ENCODE data around the gene SLC7A1. TPM values are rescaled to one million over a fixed set of nuclear protein-coding genes. Genes with fewer than 3 reads are reported as not detected.
A peak's percentile ranks its signal among the peaks of the same experiment; 100 is the strongest.

SLC7A1 gene
- total and polyA plus RNA-seq, 2 of the 4 experiments (the other 2 are of a cell fraction), result 9.7 to 22.3 TPM

DNA sequence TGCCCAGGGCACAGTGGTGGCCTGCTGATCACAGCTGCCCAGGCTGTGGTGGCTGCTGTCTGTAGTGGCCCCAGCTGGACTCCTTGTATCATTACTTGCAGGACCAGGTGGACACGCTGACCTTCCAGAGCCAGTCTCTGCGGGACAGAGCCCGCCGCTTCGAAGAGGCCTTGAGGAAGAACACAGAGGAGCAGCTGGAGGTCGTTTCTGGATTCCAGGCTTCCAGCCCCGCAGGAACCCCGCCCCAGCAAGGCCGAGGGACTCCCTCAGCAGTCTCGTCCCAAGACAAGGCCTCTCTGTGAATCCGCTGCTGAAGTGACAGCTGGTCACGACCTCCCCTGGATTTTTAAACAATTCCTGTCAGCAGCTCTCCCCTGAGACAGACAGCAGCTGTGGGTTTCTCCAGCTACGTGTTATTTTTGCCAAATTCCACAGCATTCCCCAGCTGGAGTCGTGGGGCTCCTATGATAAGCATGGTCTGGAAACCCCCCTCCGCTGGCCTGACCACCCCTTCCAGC lies 98.3 kb downstream of the SLC7A1 start:
- intact Hi-C loops (cut with micrococcal nuclease), result no loop called here
- 43% methylated on average over 5 of the region's 15 CpGs; no CpG with 5 or more reads in 1 of the 2 experiments for WGBS, 2 experiments (ENCODE audit: extremely low coverage in 2 of 2, insufficient read length in 1 of 2)
- Histone ChIP-seq H3K4me3 (ENCODE audit: insufficient read depth, low read depth, low read length) (no peak overlapping the region), H2BK5ac (ENCODE audit: low read depth, low read length, poor library complexity, severe bottlenecking) (no peak overlapping the region), H3K9ac (ENCODE audit: low read depth, low read length) (no peak overlapping the region), H3K36me3 (ENCODE audit: control insufficient read depth, insufficient read depth, low read length) (no peaks in the 10 kb centered on the region), H3K23ac (ENCODE audit: low read depth, low read length) (no peak overlapping the region), H3K27ac (ENCODE audit: insufficient read depth, low read length) (peak overlapping the region; percentile 12; the same call in 1 of the 2 replicates), H3K79me1 (ENCODE audit: low read depth in 1 of 2, low read length in 2 of 2) (no peaks in the 10 kb centered on the region), H3K27me3 (ENCODE audit: control insufficient read depth, insufficient read depth, low read length) (peaks cover 47% of the 10 kb centered on the region), H2BK120ac (ENCODE audit: low read depth, low read length) (no peak overlapping the region), H3K4me2 (ENCODE audit: low read depth, low read length) (peak overlapping the region; percentile 26; the same call in 1 of the 2 replicates), H4K5ac (ENCODE audit: low read depth, low read length) (no peak overlapping the region), H4K20me1 (ENCODE audit: insufficient read depth, low read length) (no peaks in the 10 kb centered on the region), H2AK5ac (ENCODE audit: low read depth, low read length) (no peak overlapping the region), H3K9me1 (ENCODE audit: insufficient read depth, low read length) (no peaks in the 10 kb centered on the region; the same call in 1 of the 2 replicates), H3K4ac (ENCODE audit: low read depth, low read length) (no peak overlapping the region), H4K8ac (ENCODE audit: low read depth in 2 of 2, low read length in 2 of 2) (no peak overlapping the region), H3K14ac (replicated peaks; ENCODE audit: low read depth, low read length) (no peak overlapping the region), H4K91ac (ENCODE audit: insufficient read depth, low read depth, low read length) (0 out of 2 replicates have a peak overlapping the region, but pooled peaks have one; percentile 6), H2BK15ac (ENCODE audit: low read depth, low read length) (no peak overlapping the region), H3K4me1 (ENCODE audit: control insufficient read depth, insufficient read depth, low read length) (peaks cover 9% of the 10 kb centered on the region; the same call in 1 of the 2 replicates), H3K56ac (ENCODE audit: extremely low read depth, insufficient read depth, low read length) (no peak overlapping the region), H2BK20ac (ENCODE audit: low read depth, low read length) (no peak overlapping the region), H3K18ac (ENCODE audit: low read depth, low read length) (no peak overlapping the region; the same call in 1 of the 2 replicates), H2AFZ (replicated peaks; ENCODE audit: low read length, poor library complexity) (peak overlapping the region; percentile 77), H2AK9ac (replicated peaks; ENCODE audit: low read depth, low read length, poor library complexity) (peak overlapping the region; percentile 62), H3K9me3 (ENCODE audit: control insufficient read depth, insufficient read depth, low read length) (no peaks in the 10 kb centered on the region)
- dilution Hi-C loops (cut with HindIII; ENCODE audit: low sequenced_read_pairs, unreplicated experiment), result no loop called here
- BruUV-seq (replicated peaks), result no TSS peak
- in situ Hi-C loops (cut with MboI; ENCODE audit: low sequenced_read_pairs), result no loop called here
- TF ChIP-seq RFX5 (IDR thresholded peaks at IDR 0.05; ENCODE audit: low read depth, low read length) (no peak), BHLHE40 (IDR thresholded peaks at IDR 0.05; ENCODE audit: low read depth, low read length) (no peak), MAFK (IDR thresholded peaks at IDR 0.05; ENCODE audit: low read depth, low read length) (no peak), CHD1 (IDR thresholded peaks at IDR 0.05; ENCODE audit: low read depth, low read length) (no peak), NFE2L2 (IDR thresholded peaks at IDR 0.05; ENCODE audit: low read depth, low read length) (no peak), CEBPB (IDR thresholded peaks at IDR 0.05; ENCODE audit: low read depth, low read length) (no peak), MXI1 (IDR thresholded peaks at IDR 0.05; ENCODE audit: borderline replicate concordance, low read depth, low read length) (no peak), MAZ (IDR thresholded peaks at IDR 0.05; ENCODE audit: borderline replicate concordance, low read depth, low read length) (no peak), POLR2A (IDR thresholded peaks at IDR 0.05; ENCODE audit: low read depth, low read length) (no peak), RCOR1 (IDR thresholded peaks at IDR 0.05; ENCODE audit: insufficient replicate concordance, low read length) (no peak), FOS (IDR thresholded peaks at IDR 0.05; ENCODE audit: low read depth, low read length) (no peak), SMC3 (IDR thresholded peaks at IDR 0.05; ENCODE audit: low read depth, low read length) (no peak), RAD21 (IDR thresholded peaks at IDR 0.05; ENCODE audit: low read length) (no peak)
- TF ChIP-seq, protein P1, sequence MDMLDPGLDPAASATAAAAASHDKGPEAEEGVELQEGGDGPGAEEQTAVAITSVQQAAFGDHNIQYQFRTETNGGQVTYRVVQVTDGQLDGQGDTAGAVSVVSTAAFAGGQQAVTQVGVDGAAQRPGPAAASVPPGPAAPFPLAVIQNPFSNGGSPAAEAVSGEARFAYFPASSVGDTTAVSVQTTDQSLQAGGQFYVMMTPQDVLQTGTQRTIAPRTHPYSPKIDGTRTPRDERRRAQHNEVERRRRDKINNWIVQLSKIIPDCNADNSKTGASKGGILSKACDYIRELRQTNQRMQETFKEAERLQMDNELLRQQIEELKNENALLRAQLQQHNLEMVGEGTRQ (IDR thresholded peaks at IDR 0.05; ENCODE audit: low read depth, low read length), result no peak
- TF ChIP-seq, protein P2, sequence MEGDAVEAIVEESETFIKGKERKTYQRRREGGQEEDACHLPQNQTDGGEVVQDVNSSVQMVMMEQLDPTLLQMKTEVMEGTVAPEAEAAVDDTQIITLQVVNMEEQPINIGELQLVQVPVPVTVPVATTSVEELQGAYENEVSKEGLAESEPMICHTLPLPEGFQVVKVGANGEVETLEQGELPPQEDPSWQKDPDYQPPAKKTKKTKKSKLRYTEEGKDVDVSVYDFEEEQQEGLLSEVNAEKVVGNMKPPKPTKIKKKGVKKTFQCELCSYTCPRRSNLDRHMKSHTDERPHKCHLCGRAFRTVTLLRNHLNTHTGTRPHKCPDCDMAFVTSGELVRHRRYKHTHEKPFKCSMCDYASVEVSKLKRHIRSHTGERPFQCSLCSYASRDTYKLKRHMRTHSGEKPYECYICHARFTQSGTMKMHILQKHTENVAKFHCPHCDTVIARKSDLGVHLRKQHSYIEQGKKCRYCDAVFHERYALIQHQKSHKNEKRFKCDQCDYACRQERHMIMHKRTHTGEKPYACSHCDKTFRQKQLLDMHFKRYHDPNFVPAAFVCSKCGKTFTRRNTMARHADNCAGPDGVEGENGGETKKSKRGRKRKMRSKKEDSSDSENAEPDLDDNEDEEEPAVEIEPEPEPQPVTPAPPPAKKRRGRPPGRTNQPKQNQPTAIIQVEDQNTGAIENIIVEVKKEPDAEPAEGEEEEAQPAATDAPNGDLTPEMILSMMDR (conservative IDR thresholded peaks at IDR 0.05; ENCODE audit: low read depth, low read length), result no peak
- TF ChIP-seq, protein P3, sequence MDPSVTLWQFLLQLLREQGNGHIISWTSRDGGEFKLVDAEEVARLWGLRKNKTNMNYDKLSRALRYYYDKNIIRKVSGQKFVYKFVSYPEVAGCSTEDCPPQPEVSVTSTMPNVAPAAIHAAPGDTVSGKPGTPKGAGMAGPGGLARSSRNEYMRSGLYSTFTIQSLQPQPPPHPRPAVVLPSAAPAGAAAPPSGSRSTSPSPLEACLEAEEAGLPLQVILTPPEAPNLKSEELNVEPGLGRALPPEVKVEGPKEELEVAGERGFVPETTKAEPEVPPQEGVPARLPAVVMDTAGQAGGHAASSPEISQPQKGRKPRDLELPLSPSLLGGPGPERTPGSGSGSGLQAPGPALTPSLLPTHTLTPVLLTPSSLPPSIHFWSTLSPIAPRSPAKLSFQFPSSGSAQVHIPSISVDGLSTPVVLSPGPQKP (IDR thresholded peaks at IDR 0.05; ENCODE audit: borderline replicate concordance, low read depth, low read length), result no peak
- ATAC-seq (ENCODE audit: low read depth) (peak; percentile 79), DNase-seq (peak; percentile 65)
- ChIA-PET POLR2A (ENCODE audit: unreplicated experiment) (interaction anchor here (0.6 kb wide), 1 partner anchor 22 kb away, joined by 3 read pairs; no protein-coding TSS in a partner anchor), CTCF (interaction anchor here (0.6 to 2.6 kb wide), 2 partner anchors 11 to 17 kb away, joined by 3 to 6 read pairs; no protein-coding TSS in a partner anchor)
